HEK293 (cell line): ENCODE data around the gene ASAP2.

Experiments
- CTCF ChIA-PET: fragments of 350-600 bp; formaldehyde crosslinking; extraction: SDS; loops from one replicate; lab custom pipeline; 2021; ENCODE audit warnings: antibody characterized with exemption; lab: Yijun Ruan, JAX
- POLR2A ChIA-PET: fragments of 300-600 bp; formaldehyde crosslinking; extraction: SDS; loops from one replicate; lab custom pipeline; 2020; ENCODE audit warnings: antibody characterized with exemption, inconsistent platforms; lab: Yijun Ruan, JAX
- H3K27ac ChIP-seq: fragments of 200-500 bp; sonication (Bioruptor generic); 2 replicates; pipeline ENCODE4 v1.5.1; 2014; ENCODE audit warnings: low read depth, low read length, control low read depth, inconsistent platforms; ENCODE audit errors: extremely low read depth
- H3K36me3 ChIP-seq, 2 experiments: fragments of 200-500 bp in 1 of 2; sonication (Bioruptor generic) in 1 of 2; 1 replicate in 1 of 2; 2 replicates in 1 of 2; pipeline ENCODE4 v1.5.1; 2014 to 2017; ENCODE audit warnings: inconsistent platforms in 2 of 2, low read length in 2 of 2; ENCODE audit not compliant: control insufficient read depth in 2 of 2, insufficient read depth in 1 of 2
- H3K4me1 ChIP-seq: fragments of 200-500 bp; sonication (Bioruptor generic); 2 replicates; pipeline ENCODE4 v1.5.1; 2014; ENCODE audit warnings: mild to moderate bottlenecking, low read length, inconsistent platforms; ENCODE audit not compliant: control insufficient read depth, insufficient read depth
- H3K4me3 ChIP-seq: 2 replicates; pipeline ENCODE4 v1.5.1; 2011; ENCODE audit warnings: low read depth, mild to moderate bottlenecking, control low read depth, low read length, moderate library complexity
- H3K9me3 ChIP-seq: fragments of 200-500 bp; sonication (Bioruptor generic); 2 replicates; pipeline ENCODE4 v1.5.1; 2014; ENCODE audit warnings: low read depth, low read length, inconsistent platforms; ENCODE audit not compliant: control insufficient read depth, insufficient read depth
- EGR2 ChIP-seq: fragments of 450-650 bp; formaldehyde crosslinking; IDR thresholded peaks from 2 replicates; pipeline ENCODE4 v1.5.1; 2016; ENCODE audit warnings: low read depth, missing biosample characterization, missing genetic modification characterization
- FEZF1 ChIP-seq: fragments of 450-650 bp; formaldehyde crosslinking; IDR thresholded peaks from 2 replicates; pipeline ENCODE4 v1.5.1; 2016; ENCODE audit warnings: missing biosample characterization, missing genetic modification characterization
- GLIS1 ChIP-seq: fragments of 450-650 bp; formaldehyde crosslinking; IDR thresholded peaks from 2 replicates; pipeline ENCODE4 v1.5.1; 2016; ENCODE audit warnings: missing biosample characterization, missing genetic modification characterization
- GLIS2 ChIP-seq: fragments of 450-650 bp; formaldehyde crosslinking; IDR thresholded peaks from 2 replicates; pipeline ENCODE4 v1.5.1; 2016; ENCODE audit warnings: missing biosample characterization, missing genetic modification characterization
- HOXC10 ChIP-seq: sonication (generic); formaldehyde crosslinking; IDR thresholded peaks from 2 replicates; pipeline ENCODE4 v1.8.1; 2023; ENCODE audit warnings: mild to moderate bottlenecking, missing genetic modification reagents
- KLF1 ChIP-seq: fragments of 450-650 bp; formaldehyde crosslinking; IDR thresholded peaks from 2 replicates; pipeline ENCODE4 v1.5.1; 2016; ENCODE audit warnings: missing biosample characterization, missing genetic modification characterization
- RBAK ChIP-seq: fragments of 450-650 bp; formaldehyde crosslinking; IDR thresholded peaks from 2 replicates; pipeline ENCODE4 v1.5.1; 2016; ENCODE audit warnings: missing biosample characterization, missing genetic modification characterization
- SCRT1 ChIP-seq: fragments of 450-650 bp; formaldehyde crosslinking; IDR thresholded peaks from 2 replicates; pipeline ENCODE4 v1.5.1; 2016; ENCODE audit warnings: missing biosample characterization, missing genetic modification characterization, borderline replicate concordance
- SP7 ChIP-seq: fragments of 450-650 bp; formaldehyde crosslinking; IDR thresholded peaks from 2 replicates; pipeline ENCODE4 v1.5.1; 2016; ENCODE audit warnings: missing biosample characterization, missing genetic modification characterization
- TCF7L2 ChIP-seq: IDR thresholded peaks from 2 replicates; pipeline ENCODE4 v1.6.1; 2011; ENCODE audit warnings: low read depth, mild to moderate bottlenecking, inconsistent platforms, low read length, moderate library complexity, borderline replicate concordance
- ZNF138 ChIP-seq: fragments of 450-650 bp; formaldehyde crosslinking; IDR thresholded peaks from 2 replicates; pipeline ENCODE4 v1.5.1; 2016; ENCODE audit warnings: missing biosample characterization, missing genetic modification characterization, borderline replicate concordance
- ZNF404 ChIP-seq: fragments of 450-650 bp; formaldehyde crosslinking; IDR thresholded peaks from 2 replicates; pipeline ENCODE4 v1.5.1; 2017; ENCODE audit warnings: missing biosample characterization, missing genetic modification characterization
- ZNF544 ChIP-seq: fragments of 450-650 bp; formaldehyde crosslinking; IDR thresholded peaks from 2 replicates; pipeline ENCODE4 v1.5.0; 2017; ENCODE audit warnings: missing biosample characterization, missing genetic modification characterization
- ZNF560 ChIP-seq: fragments of 450-650 bp; formaldehyde crosslinking; IDR thresholded peaks from 2 replicates; pipeline ENCODE4 v1.5.1; 2017; ENCODE audit warnings: missing biosample characterization, missing genetic modification characterization, borderline replicate concordance
- ZNF571 ChIP-seq: fragments of 450-650 bp; formaldehyde crosslinking; IDR thresholded peaks from 2 replicates; pipeline ENCODE4 v1.5.0; 2017; ENCODE audit warnings: missing biosample characterization, missing genetic modification characterization
- ZSCAN23 ChIP-seq: fragments of 450-650 bp; formaldehyde crosslinking; IDR thresholded peaks from 2 replicates; pipeline ENCODE4 v1.5.1; 2016; ENCODE audit warnings: missing biosample characterization, missing genetic modification characterization
- TF ChIP-seq, protein P1 (sequence below): fragments of 450-650 bp; formaldehyde crosslinking; IDR thresholded peaks from 2 replicates; pipeline ENCODE4 v1.5.1; 2016; ENCODE audit warnings: missing biosample characterization, missing genetic modification characterization
- TF ChIP-seq, protein P2 (sequence below): fragments of 450-650 bp; formaldehyde crosslinking; IDR thresholded peaks from 2 replicates; pipeline ENCODE4 v1.5.1; 2016; ENCODE audit warnings: missing biosample characterization, missing genetic modification characterization
- TF ChIP-seq, protein P3 (sequence below): fragments of 450-650 bp; formaldehyde crosslinking; IDR thresholded peaks from 2 replicates; pipeline ENCODE4 v1.5.1; 2016; ENCODE audit warnings: missing biosample characterization, missing genetic modification characterization

The ASAP2 gene

DNA sequence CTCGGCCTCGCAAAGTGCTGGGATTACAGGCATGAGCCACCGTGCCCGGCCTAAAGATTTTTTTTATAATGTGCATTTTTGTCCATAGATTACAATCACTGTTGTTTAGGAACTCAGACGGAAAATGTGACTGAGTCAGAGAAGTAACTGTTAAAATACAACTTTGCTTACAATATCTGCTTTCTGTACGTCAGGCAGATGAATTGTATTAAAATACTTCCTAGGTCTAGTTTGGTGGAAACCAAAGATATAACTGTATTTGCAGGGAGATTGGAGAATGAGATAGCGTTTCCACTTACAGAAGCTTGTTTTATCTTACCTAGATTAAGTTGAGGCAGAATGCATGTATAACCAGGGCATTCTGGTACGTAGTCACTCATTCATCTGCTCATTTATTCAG lies 36.7 kb downstream of the ASAP2 start:
- no peaks in the 10 kb centered on the region for H3K36me3 ChIP-seq
- H3K4me3 ChIP-seq: no peak overlapping the region
- CTCF ChIA-PET: interaction anchor here (0.6 to 0.7 kb wide), 2 partner anchors 100 to 410 kb away, joined by 3 read pairs; no protein-coding TSS in a partner anchor
- H3K4me1 ChIP-seq: peaks cover 7% of the 10 kb centered on the region
- H3K27ac ChIP-seq: no peak overlapping the region
- TF ChIP-seq ZNF560 (tag by site-specific recombination): no peak
- TF ChIP-seq SCRT1 (tag by site-specific recombination): no peak
- no peak for TF ChIP-seq ZSCAN23
- no peak for TF ChIP-seq HOXC10 (CRISPR knock-in tag)
- TF ChIP-seq, protein P1, sequence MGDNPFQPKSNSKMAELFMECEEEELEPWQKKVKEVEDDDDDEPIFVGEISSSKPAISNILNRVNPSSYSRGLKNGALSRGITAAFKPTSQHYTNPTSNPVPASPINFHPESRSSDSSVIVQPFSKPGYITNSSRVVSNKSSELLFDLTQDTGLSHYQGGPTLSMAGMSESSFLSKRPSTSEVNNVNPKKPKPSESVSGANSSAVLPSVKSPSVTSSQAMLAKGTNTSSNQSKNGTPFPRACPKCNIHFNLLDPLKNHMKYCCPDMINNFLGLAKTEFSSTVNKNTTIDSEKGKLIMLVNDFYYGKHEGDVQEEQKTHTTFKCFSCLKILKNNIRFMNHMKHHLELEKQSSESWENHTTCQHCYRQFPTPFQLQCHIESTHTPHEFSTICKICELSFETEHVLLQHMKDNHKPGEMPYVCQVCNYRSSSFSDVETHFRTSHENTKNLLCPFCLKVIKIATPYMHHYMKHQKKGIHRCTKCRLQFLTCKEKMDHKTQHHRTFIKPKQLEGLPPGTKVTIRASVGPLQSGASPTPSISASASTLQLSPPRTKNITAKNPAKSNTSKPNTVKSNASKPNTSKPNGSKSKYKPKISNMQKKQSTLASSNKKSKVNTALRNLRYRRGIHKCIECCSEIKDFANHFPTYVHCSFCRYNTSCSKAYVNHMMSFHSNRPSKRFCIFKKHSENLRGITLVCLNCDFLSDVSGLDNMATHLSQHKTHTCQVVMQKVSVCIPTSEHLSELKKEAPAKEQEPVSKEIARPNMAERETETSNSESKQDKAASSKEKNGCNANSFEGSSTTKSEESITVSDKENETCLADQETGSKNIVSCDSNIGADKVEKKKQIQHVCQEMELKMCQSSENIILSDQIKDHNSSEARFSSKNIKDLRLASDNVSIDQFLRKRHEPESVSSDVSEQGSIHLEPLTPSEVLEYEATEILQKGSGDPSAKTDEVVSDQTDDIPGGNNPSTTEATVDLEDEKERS (tag by site-specific recombination): no peak
- no peak for TF ChIP-seq RBAK (tag by site-specific recombination)
- TF ChIP-seq, protein P2, sequence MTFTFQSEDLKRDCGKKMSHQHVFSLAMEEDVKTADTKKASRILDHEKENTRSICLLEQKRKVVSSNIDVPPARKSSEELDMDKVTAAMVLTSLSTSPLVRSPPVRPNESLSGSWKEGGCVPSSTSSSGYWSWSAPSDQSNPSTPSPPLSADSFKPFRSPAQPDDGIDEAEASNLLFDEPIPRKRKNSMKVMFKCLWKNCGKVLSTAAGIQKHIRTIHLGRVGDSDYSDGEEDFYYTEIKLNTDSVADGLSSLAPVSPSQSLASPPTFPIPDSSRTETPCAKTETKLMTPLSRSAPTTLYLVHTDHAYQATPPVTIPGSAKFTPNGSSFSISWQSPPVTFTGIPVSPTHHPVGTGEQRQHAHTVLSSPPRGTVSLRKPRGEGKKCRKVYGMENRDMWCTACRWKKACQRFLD (tag by site-specific recombination): no peak
- no peak for TF ChIP-seq ZNF544 (tag by site-specific recombination)
- TF ChIP-seq ZNF138 (tag by site-specific recombination): no peak
- no peak for TF ChIP-seq ZNF404 (tag by site-specific recombination)
- no peak for TF ChIP-seq TCF7L2
- H3K9me3 ChIP-seq: no peaks in the 10 kb centered on the region
- POLR2A ChIA-PET: no interaction called here

DNA sequence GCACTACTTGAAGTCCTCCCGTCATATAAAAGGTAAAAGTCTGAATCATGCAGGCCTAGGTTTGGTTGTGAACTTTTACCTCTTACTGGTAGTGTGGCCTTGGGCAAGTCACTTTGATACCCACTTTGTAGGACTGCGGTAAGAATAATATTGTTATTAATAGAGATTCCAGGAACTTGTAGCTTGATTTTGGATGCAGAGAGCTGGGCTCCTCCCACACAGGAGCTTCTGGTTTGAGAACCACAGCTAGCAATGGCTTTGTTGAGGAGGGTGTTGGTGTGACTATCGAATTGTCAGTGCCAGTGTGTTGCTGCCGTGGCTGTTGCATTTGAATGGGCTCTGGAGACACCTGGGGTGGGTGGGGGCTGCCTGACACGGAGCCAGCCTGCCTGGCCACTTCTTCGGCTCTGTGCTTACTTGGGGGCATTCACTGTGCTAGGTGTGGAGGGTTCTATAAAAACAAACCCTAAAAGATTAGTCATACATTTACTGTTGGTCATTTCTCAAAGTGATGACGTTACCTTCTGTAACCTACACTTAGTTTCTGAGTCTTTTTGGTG lies 38.5 kb downstream of the ASAP2 start:
- no peak for TF ChIP-seq GLIS1 (tag by site-specific recombination)
- peak; percentile 33; the same call in 1 of the 2 replicates for TF ChIP-seq SP7 (tag by site-specific recombination)
- TF ChIP-seq KLF1: no peak
- peak; percentile 63 for TF ChIP-seq FEZF1 (tag by site-specific recombination)
- TF ChIP-seq GLIS2 (tag by site-specific recombination): no peak
- no peak for TF ChIP-seq EGR2 (tag by site-specific recombination)
- TF ChIP-seq, protein P3, sequence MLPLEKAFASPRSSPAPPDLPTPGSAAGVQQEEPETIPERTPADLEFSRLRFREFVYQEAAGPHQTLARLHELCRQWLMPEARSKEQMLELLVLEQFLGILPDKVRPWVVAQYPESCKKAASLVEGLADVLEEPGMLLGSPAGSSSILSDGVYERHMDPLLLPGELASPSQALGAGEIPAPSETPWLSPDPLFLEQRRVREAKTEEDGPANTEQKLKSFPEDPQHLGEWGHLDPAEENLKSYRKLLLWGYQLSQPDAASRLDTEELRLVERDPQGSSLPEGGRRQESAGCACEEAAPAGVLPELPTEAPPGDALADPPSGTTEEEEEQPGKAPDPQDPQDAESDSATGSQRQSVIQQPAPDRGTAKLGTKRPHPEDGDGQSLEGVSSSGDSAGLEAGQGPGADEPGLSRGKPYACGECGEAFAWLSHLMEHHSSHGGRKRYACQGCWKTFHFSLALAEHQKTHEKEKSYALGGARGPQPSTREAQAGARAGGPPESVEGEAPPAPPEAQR (tag by site-specific recombination): no peak
- TF ChIP-seq ZNF571: no peak
- no peak overlapping the region for H3K27ac ChIP-seq
- H3K4me1 ChIP-seq: peaks cover 7% of the 10 kb centered on the region
- CTCF ChIA-PET: interaction anchor here (1.2 kb wide), 1 partner anchor 11 kb away, joined by 3 read pairs; no protein-coding TSS in a partner anchor
- H3K4me3 ChIP-seq: no peak overlapping the region
- no peaks in the 10 kb centered on the region for H3K36me3 ChIP-seq
- H3K9me3 ChIP-seq: no peaks in the 10 kb centered on the region
- POLR2A ChIA-PET: interaction anchor here (0.5 kb wide), 1 partner anchor 330 kb away, joined by 5 read pairs; no protein-coding TSS in a partner anchor
